D341Med (cell line): ENCODE results near the gene TIFAB.
A peak's percentile ranks its signal among the peaks of the same experiment; 100 is the strongest.
"Not testable (repeated sequence)": the region's sequence is repeated elsewhere in the genome, so short reads cannot be mapped to it uniquely, and the experiment has no call there.

Source experiments
- DNase-seq: peaks from one replicate; pipeline ENCODE4 v3.0.0; 2012; ENCODE audit warnings: low spot score

TIFAB gene

DNA sequence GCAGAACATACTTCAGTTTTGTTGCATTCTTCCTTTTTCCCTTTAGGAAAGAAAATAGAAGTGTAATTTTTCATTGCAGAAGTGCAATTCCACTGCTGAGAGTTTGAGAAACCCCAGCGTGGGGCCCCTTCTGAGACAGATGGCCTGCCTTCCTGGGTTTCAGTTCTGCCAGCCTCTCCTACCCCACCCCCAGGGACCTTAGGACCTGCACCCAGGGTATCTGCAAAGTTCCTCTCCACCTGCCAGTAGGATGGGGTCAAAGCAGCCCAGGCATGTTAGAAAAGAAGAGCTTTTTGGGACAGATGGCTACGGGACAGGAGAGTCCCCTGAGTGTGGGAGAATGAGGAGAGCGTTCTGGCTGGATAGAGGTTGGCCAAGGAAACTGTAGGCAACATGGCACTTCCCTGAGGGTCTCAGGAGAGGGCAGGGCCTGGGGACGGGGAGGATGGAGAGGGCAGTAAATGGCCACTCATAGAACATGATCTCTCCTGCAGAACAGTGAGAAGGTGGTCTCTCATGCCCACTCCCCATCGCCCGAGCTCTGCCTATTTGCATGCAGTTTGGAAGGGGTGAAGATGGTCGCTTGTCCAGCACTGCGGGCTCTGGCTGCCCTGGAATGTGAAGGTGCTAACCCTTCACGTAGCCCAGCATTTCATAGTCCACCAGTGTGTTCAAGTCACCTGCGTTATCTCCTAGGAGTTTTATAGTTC lies at the start of gene TIFAB:
Gene TIFAB, minus strand, starts transcription at position 31 of the 710 bp plus-strand sequence. CDS start 2,412 bp downstream, outside the sequence.
- no peak for DNase-seq

DNA sequence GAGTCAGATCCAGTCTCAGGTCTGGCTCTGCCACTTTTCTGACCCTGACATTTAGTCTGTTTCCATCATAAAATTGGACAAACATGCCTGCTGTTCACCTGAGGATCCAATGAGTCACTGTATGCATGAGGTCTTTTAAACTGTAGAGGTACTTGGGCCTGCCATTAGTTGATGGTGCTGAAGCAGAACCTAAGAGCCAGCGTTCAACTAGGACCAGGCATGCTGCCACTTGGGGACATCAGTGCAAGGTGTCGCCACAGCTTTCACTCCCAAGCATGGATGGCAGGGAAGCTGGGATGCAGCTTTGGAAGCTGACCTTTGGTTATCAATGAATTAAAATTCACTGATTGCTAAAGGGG lies 46.5 kb upstream of the TIFAB start:
- no peak for DNase-seq

GRCh38 chr5:135497971-135498636 lies 46.0 kb upstream of the TIFAB start:
- DNase-seq, result peak; percentile 67

DNA sequence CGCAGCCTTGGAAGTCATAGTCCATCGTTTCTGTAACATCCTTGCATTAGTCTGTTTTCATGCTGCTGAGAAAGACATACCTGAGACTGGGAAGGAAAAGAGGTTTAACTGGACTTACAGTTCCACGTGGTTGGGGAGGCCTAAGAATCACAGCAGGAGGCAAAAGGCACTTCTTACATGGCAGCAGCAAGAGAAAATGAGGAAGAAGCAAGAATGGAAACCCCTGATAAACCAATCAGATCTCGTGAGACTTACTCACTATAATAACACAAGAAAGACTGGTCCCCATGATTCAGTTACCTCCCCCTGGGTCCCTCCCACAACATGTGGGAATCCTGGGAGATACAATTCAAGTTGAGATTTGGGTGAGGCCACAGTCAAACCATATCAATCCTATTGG lies 43.4 kb upstream of the TIFAB start:
- DNase-seq, result not testable (repeated sequence)

- no peak for DNase-seq
Measured at GRCh38 chr5:135494196-135494595, 42.0 kb upstream of the TIFAB start.

DNA sequence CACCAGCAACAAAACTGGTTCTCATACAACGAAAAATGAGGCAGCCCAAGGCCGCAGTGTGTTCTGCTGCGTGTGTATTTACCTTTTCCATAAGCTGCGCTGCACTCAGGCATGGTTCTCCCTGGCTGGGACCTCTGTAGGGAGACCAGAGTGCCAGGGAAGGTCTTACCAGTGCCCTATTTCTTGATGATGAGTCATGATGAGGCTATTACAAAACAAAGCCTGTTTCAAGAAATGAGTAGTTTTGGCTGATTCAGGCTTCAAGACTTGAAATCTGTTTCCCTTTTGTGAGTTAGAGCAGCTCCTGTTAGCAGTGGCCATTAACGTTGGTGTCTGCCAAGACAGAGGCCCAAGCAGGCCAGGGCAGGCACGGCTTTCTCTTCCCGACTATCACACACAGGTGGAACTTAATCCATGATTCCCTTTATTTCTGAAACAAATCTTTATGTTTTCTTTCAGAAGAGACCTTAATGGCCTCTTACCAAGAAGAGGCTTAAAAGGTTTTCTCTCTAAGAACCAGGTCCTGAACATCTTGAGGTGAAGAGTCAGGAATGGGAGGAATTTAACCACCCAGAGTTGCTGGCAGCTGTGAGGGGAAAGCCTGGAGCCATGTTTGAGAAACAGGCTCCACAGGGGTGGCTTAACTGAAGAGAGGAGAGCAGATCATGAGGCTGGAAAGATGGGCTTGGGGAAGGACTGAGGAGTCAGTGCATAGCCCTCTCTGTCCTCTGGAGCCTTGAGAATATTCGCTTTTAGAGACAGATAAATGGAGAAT lies 41.4 kb upstream of the TIFAB start:
- DNase-seq, result no peak

GRCh38 chr5:135492319-135492626 lies 40.1 kb upstream of the TIFAB start:
- DNase-seq, result no peak

DNA sequence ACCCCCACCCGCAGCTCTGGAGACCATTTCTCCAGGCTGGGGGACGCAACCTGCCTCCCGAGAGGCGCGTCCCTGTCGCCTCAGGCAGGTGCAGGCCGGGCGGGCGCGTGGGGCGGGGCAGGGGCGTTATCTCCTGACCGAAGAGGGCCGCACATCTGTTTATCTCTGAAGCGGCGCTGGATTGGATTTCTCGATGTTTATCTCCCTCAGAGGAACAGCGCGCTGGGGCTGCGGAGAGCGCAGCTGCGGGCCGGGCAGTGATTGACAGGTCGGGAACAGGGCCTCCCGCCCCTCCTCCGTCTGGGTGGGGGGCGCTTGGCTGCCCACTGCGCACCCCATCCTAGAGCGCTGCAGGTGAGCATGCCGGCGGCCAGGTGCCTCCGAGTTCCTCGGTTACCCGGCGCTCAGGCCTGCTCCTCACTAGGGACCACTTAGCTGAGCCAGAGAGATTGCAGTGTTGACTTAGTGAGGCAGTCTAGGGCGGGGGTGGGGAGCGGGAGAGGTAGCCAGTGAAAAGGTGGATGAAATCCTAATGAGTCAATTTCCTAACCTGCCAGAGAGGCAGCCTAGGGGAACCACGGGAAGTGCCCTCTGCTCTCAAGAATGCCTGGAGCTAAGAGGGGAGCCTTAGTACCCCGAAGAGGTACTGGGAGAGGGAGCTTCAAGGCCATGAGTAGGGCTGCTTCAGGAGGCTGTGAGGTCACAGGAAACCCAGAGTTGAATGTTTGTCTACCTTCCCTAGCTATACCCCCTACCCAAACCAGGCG lies 39.6 kb upstream of the TIFAB start:
- no peak for DNase-seq

- no peak for DNase-seq
Measured at GRCh38 chr5:135491038-135491551, 38.9 kb upstream of the TIFAB start.

GRCh38 chr5:135490245-135491037 lies 38.3 kb upstream of the TIFAB start:
- no peak for DNase-seq

GRCh38 chr5:135489466-135490244 lies 37.5 kb upstream of the TIFAB start:
- no peak for DNase-seq

GRCh38 chr5:135488727-135489465 lies 36.7 kb upstream of the TIFAB start:
- peak; percentile 94 for DNase-seq

- no peak for DNase-seq
Measured at GRCh38 chr5:135487839-135488514, 35.8 kb upstream of the TIFAB start.

DNA sequence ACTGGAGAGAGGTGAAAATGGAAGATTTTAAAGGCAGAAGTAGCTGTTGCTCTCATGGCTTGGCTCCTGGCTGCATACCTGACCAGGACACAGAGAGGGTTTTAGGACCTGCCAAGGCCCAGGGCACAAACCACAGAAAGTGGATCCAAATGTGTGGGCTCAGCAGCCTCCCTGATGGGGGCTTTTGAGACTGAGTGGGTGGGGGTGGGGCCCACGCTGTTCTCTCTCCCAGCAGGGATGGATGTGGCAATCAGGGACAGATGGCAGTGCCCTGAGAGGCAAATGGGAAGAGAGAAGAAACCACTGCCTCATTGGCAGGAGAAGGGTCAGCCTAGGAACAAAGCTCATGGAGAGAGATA lies 34.9 kb upstream of the TIFAB start:
- DNase-seq, result no peak

DNA sequence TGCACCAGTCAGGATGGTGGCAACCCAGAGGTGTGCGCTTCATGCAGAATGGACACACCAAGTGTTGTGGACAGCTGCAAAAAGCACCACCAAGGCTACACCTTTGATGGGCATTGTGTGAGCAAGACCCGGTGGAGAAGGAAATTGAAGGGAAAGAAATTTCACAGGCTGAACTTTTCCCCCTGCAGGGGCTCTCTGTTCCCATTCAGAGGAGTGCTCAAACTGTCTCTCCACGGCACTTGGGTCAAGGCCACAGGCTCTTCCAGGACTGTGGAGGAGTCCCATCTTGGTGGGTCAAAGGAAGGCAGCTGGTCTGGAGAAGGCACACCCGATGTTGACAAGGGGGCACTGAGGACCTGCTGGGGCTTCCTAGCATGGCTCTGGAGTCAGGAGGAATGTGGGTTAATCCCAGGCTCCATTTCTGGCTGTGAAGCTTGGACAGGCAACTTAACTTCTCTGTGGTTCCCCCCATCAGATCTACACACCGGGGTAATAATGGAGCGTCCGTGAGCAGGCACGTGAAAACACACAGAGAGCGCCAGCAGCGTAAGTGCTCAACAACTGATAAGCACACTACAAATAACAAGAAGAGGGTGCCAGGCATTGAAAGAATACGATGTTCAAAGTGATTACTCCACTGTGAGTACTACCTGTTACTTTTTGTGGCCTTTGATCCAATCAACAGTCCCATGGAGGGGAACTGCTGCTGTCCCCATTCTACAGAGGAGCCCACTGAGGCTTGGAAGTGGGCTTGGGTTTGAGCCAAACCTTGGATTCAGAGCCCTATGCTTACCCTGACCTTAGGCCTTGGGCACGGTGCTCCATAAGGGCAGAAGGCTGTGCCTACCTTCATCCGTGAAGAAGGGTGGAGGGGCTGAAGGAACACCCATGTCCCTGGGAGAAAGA lies 34.2 kb upstream of the TIFAB start:
- no peak for DNase-seq

GRCh38 chr5:135484674-135485086 lies 32.5 kb upstream of the TIFAB start:
- DNase-seq, result no peak

GRCh38 chr5:135483254-135483653 lies 31.1 kb upstream of the TIFAB start:
- no peak for DNase-seq

DNA sequence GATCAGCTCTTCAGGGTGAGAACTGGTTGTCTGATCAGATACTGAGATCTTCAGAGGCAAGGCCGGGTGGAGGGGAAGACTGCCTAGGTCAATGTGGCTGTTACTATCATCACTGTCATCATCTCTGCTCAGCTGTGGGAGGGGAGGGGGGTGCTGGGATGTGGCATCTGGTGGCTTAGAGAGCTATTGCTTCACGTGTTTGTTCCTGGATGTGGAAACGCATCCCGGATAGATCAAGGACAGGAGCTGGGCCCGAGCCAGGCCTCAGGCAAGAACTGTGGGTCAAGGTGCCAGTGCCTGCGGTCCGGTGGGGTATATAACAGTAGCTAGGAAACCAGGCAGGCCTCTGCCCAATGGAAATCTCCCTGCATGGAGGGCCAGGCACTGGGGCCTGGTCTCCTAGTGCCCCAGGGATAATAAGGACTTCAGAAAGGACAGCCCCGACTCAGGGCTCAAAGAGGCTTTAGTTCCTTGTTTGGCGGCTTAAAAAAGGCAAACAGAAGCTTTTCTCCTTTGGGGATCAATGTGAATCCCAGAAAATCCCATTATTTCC lies 30.3 kb upstream of the TIFAB start:
- peak; percentile 64 for DNase-seq
